ENCODE data around the gene UPK2.
"Not testable (repeated sequence)": the region's sequence is repeated elsewhere in the genome, so short reads cannot be mapped to it uniquely, and the experiment has no call there.

UPK2 gene

DNA sequence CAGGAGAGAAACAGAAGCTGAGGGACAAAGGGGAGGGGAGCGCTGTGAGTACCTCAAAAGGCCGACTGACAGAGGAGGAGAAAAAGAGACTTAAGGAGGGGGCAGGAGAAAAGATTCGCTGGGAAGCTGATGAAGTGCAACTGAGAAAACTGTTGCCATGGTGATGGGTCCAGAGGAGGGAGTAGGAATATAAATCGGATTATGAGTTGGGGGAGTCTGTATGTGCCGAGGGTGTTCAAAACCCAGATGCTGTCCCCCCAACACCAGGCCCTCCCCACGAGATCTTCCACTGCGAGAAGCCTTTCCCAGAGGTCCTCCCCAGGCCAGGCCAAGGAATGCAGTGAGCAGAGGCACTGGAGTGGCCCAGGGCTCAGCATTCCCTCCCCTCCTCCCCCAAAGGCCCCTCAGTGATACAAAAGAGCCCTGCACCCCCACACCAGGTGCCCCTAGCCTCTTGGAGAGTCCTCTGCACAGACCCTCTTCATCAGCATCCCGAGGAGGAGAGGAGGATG is 16.6 kb upstream of the UPK2 start:
- DNase-seq: no peak

DNA sequence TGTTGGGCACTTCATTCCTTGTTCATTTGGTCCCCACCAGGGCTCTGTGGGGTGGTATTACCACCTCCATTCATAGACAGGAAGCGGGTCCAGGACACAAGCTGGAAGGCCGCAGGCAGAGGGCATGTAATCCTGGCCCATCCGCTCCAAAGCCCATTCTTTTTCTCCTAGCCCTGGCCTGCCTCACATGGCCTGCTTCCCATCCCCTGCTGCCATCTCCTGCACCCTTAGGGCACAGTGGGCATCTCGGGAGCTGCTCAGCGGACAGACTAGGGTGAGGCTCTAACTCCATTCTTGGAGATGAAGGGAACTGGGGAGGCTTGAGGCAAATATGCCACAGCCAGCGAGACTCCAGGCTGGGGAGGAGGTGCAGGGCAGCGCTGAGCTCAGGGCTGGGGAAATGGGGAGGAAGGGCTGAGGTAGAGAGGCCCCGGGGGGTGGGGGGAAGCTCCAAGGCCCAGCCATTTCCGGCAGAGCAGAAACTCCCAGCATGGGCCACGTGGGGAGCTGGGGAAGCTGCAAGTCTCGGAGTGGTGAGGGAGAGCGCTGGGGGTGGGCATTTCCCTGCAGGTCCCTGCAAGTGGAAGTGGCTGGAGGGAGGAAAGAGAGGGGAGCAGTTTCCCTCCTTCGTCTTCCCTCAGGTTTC is 16.0 kb upstream of the UPK2 start:
- DNase-seq: peak; percentile 71

- DNase-seq: no peak
Measured at GRCh38 chr11:118947091-118947490, 9.0 kb upstream of the UPK2 start.

- DNase-seq: no peak
Measured at GRCh38 chr11:118948000-118948399, 8.1 kb upstream of the UPK2 start.

DNA sequence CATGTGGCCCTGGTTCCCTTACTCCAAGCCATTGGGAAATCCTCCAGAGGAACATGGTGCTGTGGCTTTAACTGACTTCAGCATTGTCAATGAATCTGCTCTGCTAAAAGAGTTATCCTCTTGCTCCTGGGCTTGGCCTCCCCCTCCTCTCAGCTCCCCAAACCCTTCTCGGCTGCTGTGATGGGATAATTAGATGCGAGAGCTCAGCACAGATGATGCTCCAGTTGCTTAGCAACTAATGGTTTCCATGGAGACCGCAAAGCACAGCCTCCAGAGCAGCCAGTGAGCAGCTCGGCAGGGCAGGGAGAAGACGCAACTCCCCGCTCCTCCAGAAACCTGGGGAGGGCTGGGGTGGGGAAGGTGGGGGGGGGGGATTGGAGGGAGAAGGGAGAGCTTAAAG is 2.8 kb upstream of the UPK2 start:
- DNase-seq: no peak

DNA sequence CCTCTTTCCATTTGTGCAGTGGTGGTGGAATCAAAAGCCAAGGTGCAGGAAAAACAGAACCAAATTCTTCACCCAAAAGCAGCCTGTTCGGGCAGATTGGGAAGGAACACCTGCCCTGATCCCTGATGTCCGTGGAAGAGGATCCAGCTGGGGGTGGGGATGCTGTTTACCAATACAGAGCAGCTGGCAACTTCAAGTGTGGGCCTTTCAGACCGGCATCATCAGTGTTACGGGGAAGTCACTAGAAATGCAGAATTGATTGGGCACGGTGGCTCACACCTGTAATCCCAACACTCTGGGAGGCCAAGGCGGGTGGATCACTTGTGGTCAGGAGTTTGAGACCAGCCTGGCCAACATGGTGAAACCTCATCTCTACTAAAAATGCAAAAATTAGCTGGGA is 2.1 kb upstream of the UPK2 start:
- not testable (repeated sequence) for DNase-seq

DNA sequence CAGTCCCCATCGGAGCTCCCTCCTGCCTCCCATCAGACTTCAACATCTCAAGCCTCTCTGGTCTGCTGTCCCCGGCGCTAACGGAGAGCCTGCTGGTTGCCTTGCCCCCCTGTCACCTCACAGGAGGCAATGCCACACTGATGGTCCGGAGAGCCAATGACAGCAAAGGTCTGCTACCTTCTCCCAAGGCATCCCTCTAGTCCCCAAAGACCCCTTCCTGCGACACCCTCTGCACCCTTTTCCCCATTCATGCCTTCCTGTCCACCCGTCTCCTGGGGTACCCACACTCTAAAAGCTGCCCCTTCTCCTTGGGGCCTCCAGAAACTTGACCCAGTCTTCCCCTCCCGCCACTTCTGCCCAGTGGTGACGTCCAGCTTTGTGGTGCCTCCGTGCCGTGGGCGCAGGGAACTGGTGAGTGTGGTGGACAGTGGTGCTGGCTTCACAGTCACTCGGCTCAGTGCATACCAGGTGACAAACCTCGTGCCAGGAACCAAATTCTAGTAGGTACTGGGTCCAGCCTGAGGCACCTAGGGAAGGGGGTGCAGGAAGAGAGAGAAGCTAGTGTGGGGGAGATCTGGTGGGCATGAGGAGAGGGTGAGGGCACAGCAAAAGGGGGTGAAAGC is 860 bp downstream of the UPK2 start:
- no peak for DNase-seq

GRCh38 chr11:118957549-118957948 is 1.5 kb downstream of the UPK2 start:
- no peak for DNase-seq

DNA sequence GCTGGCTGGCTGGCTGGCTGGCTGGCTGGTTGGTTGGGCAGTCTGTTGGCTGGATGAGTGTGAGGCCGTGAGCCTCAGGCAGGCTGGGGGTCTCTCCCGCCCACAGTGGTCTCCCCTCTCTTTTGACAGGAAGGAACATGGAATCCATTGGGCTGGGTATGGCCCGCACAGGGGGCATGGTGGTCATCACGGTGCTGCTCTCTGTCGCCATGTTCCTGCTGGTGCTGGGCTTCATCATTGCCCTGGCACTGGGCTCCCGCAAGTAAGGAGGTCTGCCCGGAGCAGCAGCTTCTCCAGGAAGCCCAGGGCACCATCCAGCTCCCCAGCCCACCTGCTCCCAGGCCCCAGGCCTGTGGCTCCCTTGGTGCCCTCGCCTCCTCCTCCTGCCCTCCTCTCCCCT is 1.9 kb downstream of the UPK2 start:
- no peak for DNase-seq

GRCh38 chr11:118958577-118958976 is 2.5 kb downstream of the UPK2 start:
- DNase-seq: no peak

DNA sequence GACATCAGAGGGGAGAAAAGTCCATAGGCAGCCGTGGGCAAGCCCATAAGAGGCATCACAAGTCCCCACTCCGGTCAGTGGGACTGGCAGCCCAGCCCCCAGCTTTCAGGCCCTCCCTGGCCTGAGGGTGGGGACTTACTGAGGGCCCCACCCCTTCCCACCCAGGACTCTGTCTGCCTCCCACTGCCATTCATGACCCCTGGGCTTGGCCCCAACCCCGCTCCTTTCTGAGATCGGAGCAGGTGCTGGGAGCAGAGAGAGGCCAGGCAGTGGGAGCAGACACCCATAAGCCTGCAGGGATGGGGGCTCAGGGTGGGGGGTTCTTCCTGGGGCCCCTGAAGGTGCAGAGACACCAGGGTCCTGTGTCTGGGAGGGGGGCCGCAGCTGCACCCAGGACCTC is 5.1 kb downstream of the UPK2 start:
- DNase-seq: no peak

- DNase-seq: no peak
Measured at GRCh38 chr11:118961591-118961990, 5.5 kb downstream of the UPK2 start.

GRCh38 chr11:118969508-118969907 is 13.4 kb downstream of the UPK2 start:
- DNase-seq: not testable (repeated sequence)

- DNase-seq: no peak
Measured at GRCh38 chr11:118971646-118972045, 15.5 kb downstream of the UPK2 start, which contains the start of gene FOXR1. TSS of gene FOXR1 (plus strand) at chr11:118971761. CDS start at chr11:118971932, 171 bp downstream.

DNA sequence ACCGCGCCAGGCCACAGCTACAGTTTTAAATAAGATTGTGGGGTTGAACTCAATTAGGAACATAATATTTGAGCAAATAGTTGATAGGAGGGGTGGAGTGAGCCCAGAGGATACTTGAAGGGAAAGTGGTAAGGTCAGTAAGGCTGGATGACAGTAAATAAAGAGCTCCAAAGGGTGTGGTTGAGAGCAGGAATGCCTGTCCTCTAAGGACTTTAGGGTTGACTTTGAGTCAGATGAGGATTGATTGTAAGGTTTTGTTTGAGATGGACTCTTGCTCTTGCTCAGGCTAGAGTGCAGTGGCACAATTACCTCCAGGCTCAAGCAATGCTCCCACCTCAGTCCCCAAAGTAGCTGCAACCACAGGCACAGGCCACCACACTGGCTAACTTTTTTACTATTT is 17.9 kb downstream of the UPK2 start:
- DNase-seq: no peak

- DNase-seq: no peak
Measured at GRCh38 chr11:118975771-118976709, 19.9 kb downstream of the UPK2 start.

DNA sequence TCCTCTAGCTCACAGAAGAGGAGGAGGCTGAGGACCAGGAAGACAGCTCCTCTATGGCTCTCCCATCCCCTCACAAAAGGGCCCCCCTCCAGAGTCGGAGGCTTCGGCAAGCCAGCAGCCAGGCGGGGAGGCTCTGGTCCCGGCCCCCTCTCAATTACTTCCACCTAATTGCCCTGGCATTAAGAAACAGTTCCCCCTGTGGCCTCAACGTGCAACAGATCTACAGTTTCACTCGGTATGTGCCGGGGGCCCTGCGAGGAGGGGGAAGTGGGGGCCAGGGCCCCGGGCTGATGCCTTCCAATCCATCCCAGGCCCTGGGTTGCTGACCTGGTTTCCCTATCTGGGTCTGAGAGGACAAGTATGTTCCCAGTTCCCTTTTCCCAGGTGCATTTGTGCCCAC is 23.3 kb downstream of the UPK2 start:
- DNase-seq: no peak

DNA sequence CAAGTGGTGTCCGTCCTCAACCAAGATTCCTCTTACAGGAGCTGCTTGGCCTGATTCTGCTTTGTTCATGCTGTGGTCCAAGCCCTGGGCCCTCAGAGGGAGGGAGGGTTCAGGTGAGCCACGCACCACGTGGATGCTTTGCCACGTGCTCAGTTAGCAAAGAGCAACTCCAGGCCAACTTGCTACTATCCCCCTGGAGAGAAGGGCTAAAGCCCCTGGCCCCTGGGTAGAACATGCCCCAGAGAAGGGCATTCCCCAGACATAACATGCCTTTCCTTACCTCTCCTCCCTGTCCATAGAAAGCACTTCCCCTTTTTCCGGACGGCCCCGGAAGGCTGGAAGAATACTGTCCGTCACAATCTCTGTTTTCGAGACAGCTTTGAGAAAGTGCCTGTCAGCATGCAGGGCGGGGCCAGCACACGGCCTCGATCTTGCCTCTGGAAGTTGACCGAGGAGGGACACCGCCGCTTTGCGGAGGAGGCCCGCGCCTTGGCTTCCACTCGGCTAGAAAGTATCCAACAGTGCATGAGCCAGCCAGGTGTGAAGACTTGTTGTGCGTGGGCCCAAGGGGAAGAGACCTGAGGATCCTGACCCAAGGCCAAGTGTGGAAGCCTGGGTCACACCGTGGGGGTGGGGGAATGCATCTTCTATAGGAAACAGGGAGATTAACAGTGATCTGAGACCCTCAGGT is 24.2 kb downstream of the UPK2 start:
- DNase-seq: no peak

DNA sequence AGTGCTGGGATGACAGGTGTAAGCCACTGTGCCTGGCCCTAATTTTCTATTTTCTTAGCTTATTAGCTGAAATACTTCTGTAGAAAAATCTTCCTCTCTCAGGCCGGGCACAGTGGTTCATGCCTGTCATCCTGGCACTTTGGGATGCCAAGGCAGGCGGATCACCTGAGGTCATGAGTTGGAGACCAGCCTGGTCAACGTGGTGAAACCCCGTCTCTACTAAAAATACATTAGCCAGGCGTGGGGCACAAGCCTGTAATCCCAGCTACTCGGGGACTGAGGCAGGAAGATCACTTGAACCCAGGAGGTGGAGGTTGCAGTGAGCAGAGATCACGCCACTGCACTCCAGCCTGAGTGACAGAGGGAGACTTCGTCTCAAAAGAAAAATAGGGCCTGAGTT is 28.2 kb downstream of the UPK2 start:
- not testable (repeated sequence) for DNase-seq

- DNase-seq: no peak
Measured at GRCh38 chr11:118984825-118985224, 28.7 kb downstream of the UPK2 start.

GRCh38 chr11:118988280-118988679 is 32.2 kb downstream of the UPK2 start:
- no peak for DNase-seq

DNA sequence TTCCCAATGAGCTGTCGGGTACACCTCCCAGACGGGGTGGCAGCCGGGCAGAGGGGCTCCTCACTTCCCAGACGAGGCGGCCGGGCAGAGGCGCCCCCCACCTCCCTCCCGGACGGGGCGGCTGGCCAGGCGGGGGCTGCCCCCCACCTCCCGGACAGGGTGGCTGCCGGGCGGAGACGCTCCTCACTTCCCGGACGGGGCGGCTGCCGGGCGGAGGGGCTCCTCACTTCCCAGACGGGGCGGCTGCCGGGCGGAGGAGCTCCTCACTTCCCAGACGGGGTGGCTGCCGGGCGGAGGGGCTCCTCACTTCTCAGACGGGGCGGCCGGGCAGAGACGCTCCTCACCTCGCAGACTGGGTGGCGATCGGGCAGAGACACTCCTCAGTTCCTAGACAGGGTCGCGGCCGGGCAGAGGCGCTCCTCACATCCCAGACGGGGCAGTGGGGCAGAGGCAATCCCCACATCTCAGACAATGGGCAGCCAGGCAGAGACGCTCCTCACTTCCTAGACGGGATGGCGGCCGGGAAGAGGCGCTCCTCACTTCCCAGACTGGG is 35.5 kb downstream of the UPK2 start:
- DNase-seq: not testable (repeated sequence)
